Pulmonary artery endothelial cell (primary cell): ENCODE data around the gene NRXN2. TPM values are rescaled to one million over a fixed set of nuclear protein-coding genes. Genes with fewer than 3 reads are reported as not detected.
A peak's percentile ranks its signal among the peaks of the same experiment; 100 is the strongest.
"Not testable (repeated sequence)": the region's sequence is repeated elsewhere in the genome, so short reads cannot be mapped to it uniquely, and the experiment has no call there.

Experiments
- DNase-seq: peaks from one replicate; pipeline ENCODE4 v3.0.0-alpha.2; 2011; ENCODE audit warnings: low read depth, low spot score
- total RNA-seq: library from RNA; depleted of rRNA; stranded (reverse); fragments of >200 nt; gene quantifications from 2 replicates; pipeline ENCODE4 v1.2.3, GENCODE V29; 2014

NRXN2 gene
- total RNA-seq, 1 donor from 2014 or later = not detected

DNA sequence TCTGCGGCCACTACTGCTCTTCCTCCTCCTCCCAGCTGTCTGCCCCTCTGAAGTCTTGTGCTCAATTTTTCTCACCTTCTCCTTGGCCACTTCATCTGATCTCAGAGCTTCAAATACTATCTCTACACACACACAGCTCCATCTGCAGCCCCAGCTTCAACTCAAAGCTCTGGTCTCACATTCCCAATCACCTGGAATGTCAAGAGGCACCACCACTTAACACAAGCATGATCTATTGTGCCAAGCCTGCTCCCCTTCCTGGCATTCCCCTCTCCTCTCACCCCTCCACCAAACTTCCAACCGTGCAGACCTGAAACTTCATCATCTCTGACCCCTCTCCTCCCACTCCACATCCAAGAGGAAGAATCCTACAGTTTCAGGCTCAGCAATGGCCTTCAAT lies 17.5 kb downstream of the NRXN2 start:
- no peak for DNase-seq

- no peak for DNase-seq
Observed at GRCh38 chr11:64703048-64703447, 19.9 kb downstream of the NRXN2 start.

DNA sequence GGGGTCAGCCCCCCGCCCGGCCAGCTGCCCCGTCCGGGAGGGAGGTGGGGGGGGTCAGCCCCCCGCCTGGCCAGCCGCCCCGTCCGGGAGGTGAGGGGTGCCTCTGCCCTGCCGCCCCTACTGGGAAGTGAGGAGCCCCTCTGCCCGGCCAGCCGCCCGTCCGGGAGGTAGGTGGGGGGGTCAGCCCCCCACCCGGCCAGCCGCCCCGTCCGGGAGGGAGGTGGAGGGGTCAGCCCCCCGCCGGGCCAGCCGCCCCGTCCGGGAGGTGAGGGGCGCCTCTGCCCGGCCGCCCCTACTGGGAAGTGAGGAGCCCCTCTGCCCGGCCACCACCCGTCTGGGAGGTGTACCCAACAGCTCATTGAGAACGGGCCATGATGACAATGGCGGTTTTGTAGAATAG lies 21.0 kb downstream of the NRXN2 start:
- not testable (repeated sequence) for DNase-seq

- DNase-seq = no peak
Observed at GRCh38 chr11:64698427-64698826, 24.6 kb downstream of the NRXN2 start.

DNA sequence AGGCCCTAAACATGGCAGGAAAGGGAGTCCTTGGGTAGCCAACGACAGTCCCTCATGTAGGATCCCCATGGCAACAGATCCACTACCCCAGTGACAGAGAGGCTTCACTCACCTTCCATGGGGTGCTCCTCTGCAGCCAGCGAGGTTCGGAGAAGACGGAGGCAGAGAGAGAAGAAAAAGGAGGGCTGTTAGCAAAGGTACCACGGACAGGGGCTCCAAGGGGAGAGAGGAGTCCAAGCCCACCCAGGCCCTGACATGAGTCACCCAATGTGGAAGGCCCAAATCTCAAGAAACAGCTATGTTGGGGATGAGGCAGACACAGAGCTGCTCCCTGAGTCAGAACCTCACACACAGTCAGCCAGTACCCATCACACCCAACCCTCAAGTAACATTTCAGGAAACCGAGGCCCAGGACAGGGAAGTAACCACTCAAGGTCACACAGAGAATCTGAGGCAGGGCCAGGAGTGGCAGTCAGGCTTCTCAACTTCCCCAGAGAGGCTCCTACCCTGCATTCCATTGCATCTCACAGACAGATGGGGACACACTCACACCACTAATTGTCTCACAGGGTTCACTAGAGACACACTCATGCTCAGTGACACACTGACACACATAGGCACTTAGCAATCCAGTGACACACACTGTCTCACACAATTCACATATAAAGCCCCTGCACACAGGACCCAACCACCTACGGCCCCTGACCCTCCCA lies 25.2 kb downstream of the NRXN2 start:
- DNase-seq = no peak

DNA sequence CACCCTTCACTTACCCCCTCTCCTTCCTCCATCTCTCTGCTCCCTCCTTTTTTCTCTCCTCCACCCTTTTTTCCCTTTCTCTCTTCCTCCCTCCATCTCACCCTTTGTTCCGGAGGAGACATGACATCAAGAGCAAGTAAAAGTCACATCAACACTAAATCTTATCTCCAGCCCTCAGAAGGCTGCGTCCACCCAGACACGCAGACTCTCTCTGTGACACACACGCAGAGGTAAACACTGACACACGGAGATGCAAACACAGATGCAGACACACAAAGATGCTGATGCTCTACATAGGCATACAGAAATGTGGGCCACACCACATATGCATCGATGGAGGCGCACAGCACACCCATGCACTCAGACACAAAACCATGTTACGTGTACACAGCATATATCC lies 27.0 kb downstream of the NRXN2 start:
- DNase-seq = no peak

GRCh38 chr11:64695548-64695947 lies 27.4 kb downstream of the NRXN2 start:
- DNase-seq = no peak

DNA sequence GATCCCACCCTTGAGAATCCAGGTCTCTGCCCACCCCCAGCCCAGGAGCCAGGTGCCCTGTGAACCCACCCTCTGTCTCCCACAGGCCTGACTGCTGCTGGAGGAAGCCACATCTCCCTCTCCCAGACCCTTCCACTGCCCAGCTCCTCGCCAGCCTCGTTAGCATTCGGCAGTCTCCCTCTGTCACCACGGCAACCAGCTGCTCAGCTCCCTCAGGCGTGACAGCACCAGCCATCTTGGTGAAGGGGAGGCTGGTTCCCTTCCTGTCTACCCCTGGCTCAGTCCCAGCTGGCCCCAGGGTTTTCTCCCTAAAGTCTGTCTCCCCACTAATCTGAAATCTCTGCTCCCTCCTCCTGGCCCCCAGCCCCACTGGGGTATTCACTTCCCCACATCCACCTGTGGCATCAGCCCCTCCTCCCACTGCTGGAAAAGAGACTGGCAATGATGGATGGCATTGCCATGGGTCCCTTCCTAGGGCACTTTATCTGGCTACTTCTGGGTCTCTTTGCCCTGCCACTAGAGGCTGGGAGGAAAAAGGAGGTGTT lies 28.1 kb downstream of the NRXN2 start:
- no peak for DNase-seq

GRCh38 chr11:64694026-64694755 lies 28.8 kb downstream of the NRXN2 start:
- DNase-seq = no peak

DNA sequence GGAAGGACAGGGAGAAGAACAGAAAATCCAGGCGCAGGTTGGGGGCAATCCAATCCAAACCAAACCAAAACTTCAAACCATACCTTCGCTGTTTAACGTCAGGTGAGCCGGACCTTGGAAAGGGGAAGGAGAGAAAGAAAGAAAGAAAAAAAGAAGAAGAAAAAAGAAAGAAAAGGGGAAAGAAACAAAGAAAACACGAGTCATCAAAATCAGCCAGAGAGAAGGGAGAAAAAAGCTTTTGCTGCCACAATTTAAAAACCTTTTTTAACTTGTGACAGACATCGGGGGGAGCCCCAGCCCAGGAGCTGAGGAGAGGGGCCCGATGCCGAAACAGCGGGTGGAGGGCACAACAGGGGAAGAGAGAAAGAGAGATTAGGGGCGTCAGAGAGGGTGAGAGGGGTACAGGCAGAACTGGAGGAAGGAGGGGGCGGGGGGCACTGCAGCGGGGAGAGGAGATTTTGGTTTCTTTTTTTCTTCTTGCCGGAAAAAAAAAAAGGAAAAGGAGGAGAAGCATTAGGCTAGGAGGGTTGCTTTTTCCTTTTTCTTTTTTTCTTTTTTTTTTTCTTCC lies 30.1 kb downstream of the NRXN2 start:
- DNase-seq = no peak

DNA sequence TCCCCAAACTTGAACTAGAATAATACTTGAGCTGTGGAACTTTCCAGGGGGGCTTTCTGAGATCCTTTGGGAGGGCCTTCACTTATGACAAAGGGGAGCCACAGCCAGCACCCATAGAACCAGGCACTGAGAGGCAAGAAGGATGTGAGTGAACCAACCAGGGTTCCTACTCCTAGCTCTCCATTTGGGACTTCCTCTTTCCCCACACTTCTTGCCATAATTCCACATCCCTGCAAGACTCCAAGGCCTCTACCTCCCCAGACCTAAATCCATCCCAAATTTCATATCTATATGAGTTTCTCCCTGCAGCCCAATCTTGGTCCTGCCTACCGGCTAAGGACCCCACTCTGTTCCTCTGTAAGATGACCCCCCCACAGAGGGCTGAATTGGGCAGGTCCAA lies 31.5 kb downstream of the NRXN2 start:
- no peak for DNase-seq

DNA sequence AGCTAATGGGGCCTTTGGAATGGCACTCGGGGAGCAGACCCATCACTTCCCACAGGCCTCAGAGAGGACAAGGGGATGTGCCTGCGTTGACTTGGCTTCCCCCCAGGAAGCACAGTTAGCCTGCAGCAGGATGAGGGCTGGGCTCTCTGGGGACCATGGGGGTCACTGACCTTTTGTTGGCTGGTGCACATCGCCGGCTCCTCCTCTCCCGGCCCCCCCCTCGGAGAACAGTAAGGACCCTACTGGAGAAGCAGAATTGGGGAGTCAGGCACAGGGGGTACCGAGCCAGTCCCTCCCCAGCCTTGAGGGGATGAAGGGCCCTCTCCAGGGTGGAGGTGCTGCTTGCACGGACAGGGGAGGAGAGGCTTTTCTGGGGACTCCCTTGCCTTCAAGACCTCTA lies 32.8 kb downstream of the NRXN2 start:
- DNase-seq = no peak

DNA sequence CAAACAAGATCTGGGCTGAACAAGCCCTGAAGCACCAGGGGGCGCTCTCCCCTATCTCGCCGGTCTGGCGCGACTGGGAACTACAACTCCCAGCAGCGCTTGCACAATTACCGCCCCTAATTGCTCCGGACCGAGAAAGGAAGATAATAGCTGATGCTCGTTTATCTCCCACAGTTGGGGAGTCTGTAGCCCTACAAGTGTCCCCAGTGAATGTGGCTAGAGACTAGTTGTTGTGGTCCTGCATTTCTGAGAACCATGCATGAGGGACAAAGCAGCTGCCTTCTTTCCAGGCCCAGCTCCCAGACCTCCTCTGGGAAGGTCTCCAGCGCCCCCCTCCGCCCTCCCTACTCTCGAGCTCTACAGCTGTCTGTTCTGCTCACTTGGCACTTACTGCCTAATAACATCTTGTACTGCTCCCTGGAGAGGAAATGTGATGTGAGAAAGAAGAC lies 34.4 kb downstream of the NRXN2 start:
- peak; percentile 44 for DNase-seq

GRCh38 chr11:64687643-64688533 lies 35.1 kb downstream of the NRXN2 start:
- DNase-seq = no peak

DNA sequence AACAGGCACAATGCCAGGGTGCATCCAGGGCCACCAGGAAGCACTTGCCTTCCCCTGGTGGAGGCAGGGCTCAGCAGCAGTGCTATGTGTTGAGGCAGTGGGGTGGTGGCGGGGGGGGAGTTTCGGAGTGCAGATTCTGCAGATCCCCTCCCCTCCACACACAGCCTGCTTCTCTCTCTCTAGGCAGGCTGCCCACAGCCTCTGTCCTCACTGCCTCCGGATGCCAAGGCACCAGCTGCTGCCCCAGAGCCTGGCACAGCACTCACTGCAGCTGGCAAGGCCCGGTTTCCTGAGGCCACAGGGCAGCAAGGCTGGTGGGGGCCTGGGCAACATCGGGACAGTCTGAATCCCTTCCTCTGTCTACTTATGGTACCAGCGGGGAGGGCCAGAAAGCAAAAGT lies 35.8 kb downstream of the NRXN2 start:
- no peak for DNase-seq

DNA sequence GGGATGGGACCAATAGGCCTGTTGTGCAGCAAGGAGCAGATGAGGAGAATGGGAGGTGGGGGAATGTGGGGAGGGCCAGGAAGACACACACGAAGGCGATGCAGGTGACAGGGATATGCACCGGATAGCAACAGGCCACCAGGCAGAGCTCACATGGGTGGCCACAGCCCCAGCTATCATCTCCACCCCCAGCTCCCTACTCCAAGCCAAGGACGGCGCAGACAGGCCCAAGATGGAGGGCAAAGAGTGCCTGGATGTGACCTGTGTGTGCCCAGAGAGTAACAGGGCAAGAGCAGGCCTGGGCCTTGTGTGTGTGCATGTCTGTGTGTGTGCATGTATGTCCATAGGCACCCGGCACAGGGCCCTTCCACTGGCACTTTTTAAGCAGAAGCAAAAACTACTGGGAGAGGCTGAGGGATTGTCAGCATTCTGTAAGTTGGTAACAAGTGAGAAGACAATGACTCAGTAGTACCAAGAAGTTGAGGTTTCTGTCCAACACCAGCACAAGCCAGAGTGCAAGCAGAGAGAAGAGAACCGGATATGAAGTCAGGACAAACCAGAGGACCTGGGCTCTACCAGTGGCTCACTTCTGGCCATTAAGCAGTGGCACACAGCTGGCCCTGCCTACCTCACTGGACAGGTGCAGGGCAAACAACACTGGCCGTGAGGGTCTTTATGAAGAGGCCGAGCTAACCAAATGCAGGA lies 36.4 kb downstream of the NRXN2 start:
- no peak for DNase-seq

DNA sequence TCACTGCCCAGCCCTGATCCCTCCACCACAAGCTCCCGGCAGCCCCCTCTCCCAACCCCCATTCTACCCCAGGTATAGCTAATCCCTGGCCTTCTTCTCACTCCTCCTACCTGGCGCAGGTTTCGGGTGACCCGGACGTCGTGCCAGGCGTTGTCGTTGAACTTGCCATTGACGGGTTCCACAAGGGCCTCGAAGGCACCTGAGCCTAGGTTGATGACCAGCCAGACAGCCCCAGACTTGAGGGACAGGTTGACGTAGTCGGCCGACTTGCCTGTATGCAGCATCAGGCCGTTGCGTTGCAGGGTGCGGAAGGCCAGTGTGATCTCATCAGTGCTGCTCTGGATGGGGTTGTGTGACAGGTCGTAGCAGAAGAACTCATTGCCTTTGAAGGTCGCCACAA lies 37.5 kb downstream of the NRXN2 start:
- DNase-seq = no peak

DNA sequence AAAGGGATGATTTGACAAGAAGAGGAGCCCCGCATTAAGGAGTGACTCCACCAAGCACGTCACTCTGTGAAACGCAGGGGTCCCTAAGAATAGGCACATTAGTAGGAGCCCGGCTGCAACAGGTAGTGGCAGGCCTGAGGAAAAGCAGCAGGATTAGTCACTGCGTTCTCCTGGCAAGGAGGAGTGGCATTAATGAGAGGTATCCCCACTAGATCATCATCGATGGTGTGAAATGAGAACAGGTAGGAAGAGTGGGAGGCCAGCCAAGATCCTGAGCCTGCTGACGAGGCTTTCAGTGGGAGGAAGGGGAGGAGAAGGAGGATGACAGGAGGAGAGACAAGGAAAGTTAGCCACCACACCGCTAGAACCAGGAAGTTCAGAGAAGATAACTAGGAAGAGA lies 38.6 kb downstream of the NRXN2 start:
- DNase-seq = no peak

GRCh38 chr11:64681171-64681570 lies 41.8 kb downstream of the NRXN2 start:
- no peak for DNase-seq

- DNase-seq = no peak
Observed at GRCh38 chr11:64679846-64680245, 43.2 kb downstream of the NRXN2 start.
